HG03521 (cell line): ENCODE measurements around the gene ZMYND8.
"Not testable (repeated sequence)": the region's sequence is repeated elsewhere in the genome, so short reads cannot be mapped to it uniquely, and the experiment has no call there.

Experiments used
- ATAC-seq: cut with Tn5 transposase; IDR thresholded peaks from one replicate; pipeline ENCODE4 v1.9.1; 2021; ENCODE audit warnings: mild to moderate bottlenecking, moderate library complexity; ENCODE audit not compliant: unreplicated experiment

Gene ZMYND8

GRCh38 chr20:47356526-47357295, at the start of gene ZMYND8:
Gene ZMYND8, minus strand, starts transcription at chr20:47356699. Its CDS starts 29 bp downstream, at chr20:47356670.
- ATAC-seq: peak; percentile 49

GRCh38 chr20:47405775-47406325, 49.4 kb upstream of the ZMYND8 start:
- no peak for ATAC-seq

- no peak for ATAC-seq
These were observed 44.2 kb upstream of the ZMYND8 start for GRCh38 chr20:47400685-47401084.

- ATAC-seq: no peak
These were observed 41.3 kb upstream of the ZMYND8 start for GRCh38 chr20:47397652-47398301.

- no peak for ATAC-seq
These were observed 40.4 kb upstream of the ZMYND8 start for GRCh38 chr20:47396762-47397476.

- not testable (repeated sequence) for ATAC-seq
These were observed 37.5 kb upstream of the ZMYND8 start for GRCh38 chr20:47393796-47394514.

- ATAC-seq: no peak
These were observed 36.2 kb upstream of the ZMYND8 start for GRCh38 chr20:47392721-47393073.

GRCh38 chr20:47392015-47392720, 35.7 kb upstream of the ZMYND8 start:
- no peak for ATAC-seq

GRCh38 chr20:47391276-47392010, 34.9 kb upstream of the ZMYND8 start:
- ATAC-seq: no peak

GRCh38 chr20:47389867-47390347, 33.4 kb upstream of the ZMYND8 start:
- ATAC-seq: no peak

GRCh38 chr20:47385968-47386367, 29.5 kb upstream of the ZMYND8 start:
- ATAC-seq: not testable (repeated sequence)

- no peak for ATAC-seq
These were observed 26.4 kb upstream of the ZMYND8 start for GRCh38 chr20:47382746-47383415.

GRCh38 chr20:47380481-47380880, 24.0 kb upstream of the ZMYND8 start:
- ATAC-seq: no peak

- ATAC-seq: no peak
These were observed 23.1 kb upstream of the ZMYND8 start for GRCh38 chr20:47379433-47380150.

GRCh38 chr20:47377122-47377722, 20.7 kb upstream of the ZMYND8 start:
- no peak for ATAC-seq

GRCh38 chr20:47376096-47376643, 19.7 kb upstream of the ZMYND8 start:
- not testable (repeated sequence) for ATAC-seq

GRCh38 chr20:47374121-47374520, 17.6 kb upstream of the ZMYND8 start:
- not testable (repeated sequence) for ATAC-seq
